HUES6 (cell line): ENCODE results near the gene ITGB6.
"Not testable (repeated sequence)": the region's sequence is repeated elsewhere in the genome, so short reads cannot be mapped to it uniquely, and the experiment has no call there.

Experiments used
- H3K27ac ChIP-seq: 2 replicates; pipeline ENCODE4 v1.7.0; 2013; ENCODE audit warnings: low read depth, mild to moderate bottlenecking, low read length, inconsistent platforms
- H3K27me3 ChIP-seq: 2 replicates; pipeline ENCODE4 v1.6.1; 2013; ENCODE audit warnings: low read length; ENCODE audit not compliant: control insufficient read depth, insufficient read depth
- H3K36me3 ChIP-seq: 2 replicates; pipeline ENCODE4 v1.6.1; 2013; ENCODE audit warnings: low read length; ENCODE audit not compliant: control insufficient read depth, insufficient read depth
- H3K4me1 ChIP-seq: 2 replicates; pipeline ENCODE4 v1.6.1; 2013; ENCODE audit warnings: low read length; ENCODE audit not compliant: control insufficient read depth, insufficient read depth
- H3K4me3 ChIP-seq: 2 replicates; pipeline ENCODE4 v1.5.1; 2013; ENCODE audit warnings: low read depth, low read length
- H3K9ac ChIP-seq: one replicate; pipeline ENCODE4 v1.6.1; 2013; ENCODE audit warnings: mild to moderate bottlenecking, low read length
- H3K9me3 ChIP-seq: 2 replicates; pipeline ENCODE4 v1.6.1; 2013; ENCODE audit warnings: low read depth, low read length; ENCODE audit not compliant: control insufficient read depth, insufficient read depth

Gene ITGB6

GRCh38 chr2:160205505-160205904 is 5.4 kb upstream of the ITGB6 start:
- no peak overlapping the region for H3K9ac ChIP-seq
- no peak overlapping the region for H3K4me3 ChIP-seq
- H3K27me3 ChIP-seq = no peaks in the 10 kb centered on the region
- peaks cover 9% of the 10 kb centered on the region for H3K9me3 ChIP-seq
- no peaks in the 10 kb centered on the region for H3K4me1 ChIP-seq
- no peaks in the 10 kb centered on the region for H3K36me3 ChIP-seq
- no peak overlapping the region for H3K27ac ChIP-seq

- no peak overlapping the region for H3K27ac ChIP-seq
- H3K9me3 ChIP-seq = peaks cover 9% of the 10 kb centered on the region
- no peak overlapping the region for H3K4me3 ChIP-seq
- no peaks in the 10 kb centered on the region for H3K36me3 ChIP-seq
- no peaks in the 10 kb centered on the region for H3K4me1 ChIP-seq
- no peaks in the 10 kb centered on the region for H3K27me3 ChIP-seq
- no peak overlapping the region for H3K9ac ChIP-seq
Measured at GRCh38 chr2:160203422-160203821, 3.4 kb upstream of the ITGB6 start.

- H3K36me3 ChIP-seq = no peaks in the 10 kb centered on the region
- peaks cover 9% of the 10 kb centered on the region for H3K9me3 ChIP-seq
- no peak overlapping the region for H3K4me3 ChIP-seq
- no peaks in the 10 kb centered on the region for H3K27me3 ChIP-seq
- H3K27ac ChIP-seq = no peak overlapping the region
- H3K4me1 ChIP-seq = no peaks in the 10 kb centered on the region
- H3K9ac ChIP-seq = no peak overlapping the region
Measured at GRCh38 chr2:160203007-160203406, 2.9 kb upstream of the ITGB6 start.

- Histone ChIP-seq H3K4me3 (no peak overlapping the region), H3K9me3 (peaks cover 9% of the 10 kb centered on the region), H3K4me1 (no peaks in the 10 kb centered on the region), H3K36me3 (no peaks in the 10 kb centered on the region), H3K27ac (no peak overlapping the region), H3K9ac (no peak overlapping the region), H3K27me3 (no peaks in the 10 kb centered on the region)
Measured at GRCh38 chr2:160201849-160202539, 1.9 kb upstream of the ITGB6 start.

GRCh38 chr2:160200921-160201320 is 849 bp upstream of the ITGB6 start:
- peaks cover under 1% of the 10 kb centered on the region; the same call in 1 of the 2 replicates for H3K9me3 ChIP-seq
- no peak overlapping the region for H3K27ac ChIP-seq
- H3K27me3 ChIP-seq = no peaks in the 10 kb centered on the region
- H3K4me1 ChIP-seq = no peaks in the 10 kb centered on the region
- H3K36me3 ChIP-seq = no peaks in the 10 kb centered on the region
- no peak overlapping the region for H3K9ac ChIP-seq
- no peak overlapping the region for H3K4me3 ChIP-seq

GRCh38 chr2:160199053-160199452 is 1.0 kb downstream of the ITGB6 start:
- Histone ChIP-seq H3K36me3 (no peaks in the 10 kb centered on the region), H3K4me1 (no peaks in the 10 kb centered on the region), H3K9ac (no peak overlapping the region), H3K27ac (no peak overlapping the region), H3K27me3 (no peaks in the 10 kb centered on the region), H3K4me3 (no peak overlapping the region), H3K9me3 (no peaks in the 10 kb centered on the region)

- Histone ChIP-seq H3K4me3 (no peak overlapping the region), H3K9ac (no peak overlapping the region), H3K36me3 (no peaks in the 10 kb centered on the region), H3K9me3 (no peaks in the 10 kb centered on the region), H3K27me3 (no peaks in the 10 kb centered on the region), H3K27ac (no peak overlapping the region), H3K4me1 (no peaks in the 10 kb centered on the region)
Measured at GRCh38 chr2:160197587-160197986, 2.5 kb downstream of the ITGB6 start.

- Histone ChIP-seq H3K27me3 (no peaks in the 10 kb centered on the region), H3K9me3 (no peaks in the 10 kb centered on the region), H3K4me3 (no peak overlapping the region), H3K9ac (no peak overlapping the region), H3K36me3 (no peaks in the 10 kb centered on the region), H3K27ac (no peak overlapping the region), H3K4me1 (no peaks in the 10 kb centered on the region)
Measured at GRCh38 chr2:160194946-160195345, 5.1 kb downstream of the ITGB6 start.

GRCh38 chr2:160194351-160194750 is 5.7 kb downstream of the ITGB6 start:
- Histone ChIP-seq H3K27ac (no peak overlapping the region), H3K27me3 (no peaks in the 10 kb centered on the region), H3K4me1 (no peaks in the 10 kb centered on the region), H3K4me3 (no peak overlapping the region), H3K9me3 (no peaks in the 10 kb centered on the region), H3K36me3 (no peaks in the 10 kb centered on the region), H3K9ac (no peak overlapping the region)

GRCh38 chr2:160181146-160181836 is 18.8 kb downstream of the ITGB6 start:
- not testable (repeated sequence) for H3K9me3 ChIP-seq, H3K27me3 ChIP-seq, H3K36me3 ChIP-seq
- Histone ChIP-seq H3K4me1 (peaks cover 12% of the 10 kb centered on the region), H3K9ac (peak overlapping the region; percentile 49), H3K27ac (peak overlapping the region; percentile 18; the same call in 1 of the 2 replicates), H3K4me3 (peak overlapping the region; percentile 45)

- H3K9ac ChIP-seq = peak overlapping the region; percentile 49
- not testable (repeated sequence) for H3K36me3 ChIP-seq, H3K27ac ChIP-seq, H3K9me3 ChIP-seq, H3K27me3 ChIP-seq
- peak overlapping the region; percentile 45 for H3K4me3 ChIP-seq
- H3K4me1 ChIP-seq = peaks cover 12% of the 10 kb centered on the region
Measured at GRCh38 chr2:160180690-160181089, 19.4 kb downstream of the ITGB6 start.
